ENCODE results near the gene PRR23E.

Gene PRR23E

DNA sequence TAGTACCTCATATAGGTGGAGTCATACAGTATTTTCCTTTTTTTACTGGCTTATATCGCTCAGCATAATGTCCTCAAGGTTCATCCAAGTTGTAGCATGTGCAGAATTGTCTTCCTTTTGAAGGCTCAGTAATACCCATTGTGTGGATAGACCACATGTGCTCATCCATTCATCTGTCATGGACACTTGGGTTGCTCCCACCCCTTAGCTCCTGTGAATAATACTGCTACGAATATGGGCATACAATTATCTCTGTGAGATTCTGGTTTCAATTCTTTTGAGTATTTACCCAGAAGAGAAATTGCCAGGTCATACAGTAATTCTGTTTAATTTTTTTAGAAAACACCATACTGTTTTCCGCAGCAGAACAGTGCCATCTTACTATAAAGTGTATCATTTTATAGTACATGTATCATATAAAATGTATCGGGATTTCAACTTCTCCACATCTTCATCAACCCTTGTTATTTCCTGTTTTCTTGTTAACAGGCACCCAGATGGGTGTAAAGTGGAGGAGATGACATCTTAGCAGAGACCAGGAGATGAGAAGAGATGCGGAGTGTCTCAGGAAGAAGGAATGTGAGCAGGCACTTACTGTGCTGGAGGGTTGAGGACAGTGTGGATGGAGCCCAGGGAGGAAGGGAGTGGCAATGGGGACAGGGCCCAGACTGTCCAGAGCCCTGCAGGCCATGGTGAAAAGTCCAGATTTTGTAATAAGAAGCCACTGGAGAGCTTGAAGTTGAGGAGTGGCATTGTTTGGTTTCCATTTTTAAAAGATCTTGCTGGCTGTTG is 27.0 kb upstream of the PRR23E start:
- Histone ChIP-seq H2BK12ac (ENCODE audit: low read length in 2 of 2) (no peak overlapping the region), H3K4me1 (ENCODE audit: control insufficient read depth, insufficient read depth, low read depth, low read length) (peaks cover 6% of the 10 kb centered on the region), H3K4me2 (ENCODE audit: low read length, poor library complexity, severe bottlenecking) (no peak overlapping the region), H2BK5ac (ENCODE audit: low read depth, low read length, poor library complexity, severe bottlenecking) (no peak overlapping the region), H3K18ac (ENCODE audit: low read depth in 1 of 2, low read length in 2 of 2) (no peak overlapping the region), H3K27me3 (ENCODE audit: control insufficient read depth in 1 of 2, insufficient read depth in 1 of 2, low read length in 2 of 2) (peaks cover 8 to 79% of the 10 kb centered on the region in 2 experiments), H3K9me3 (ENCODE audit: control insufficient read depth, low read length) (no peaks in the 10 kb centered on the region), H3K4me3 (ENCODE audit: insufficient read depth in 1 of 2, low read depth in 1 of 2, low read length in 2 of 2) (no peak overlapping the region), H2AFZ (ENCODE audit: low read depth, low read length) (no peak overlapping the region), H3K23ac (ENCODE audit: low read length in 2 of 2) (no peak overlapping the region), H3K27ac (ENCODE audit: low read length, poor library complexity, severe bottlenecking) (no peak overlapping the region), H3K36me3 (ENCODE audit: control insufficient read depth in 1 of 2, insufficient read depth in 2 of 2, low read depth in 1 of 2, low read length in 2 of 2) (no peaks in the 10 kb centered on the region), H3K4ac (ENCODE audit: low read depth in 1 of 2, low read length in 2 of 2) (no peak overlapping the region), H3K9ac (ENCODE audit: low read length) (no peak overlapping the region), H3K14ac (ENCODE audit: low read length in 2 of 2) (no peak overlapping the region), H2BK120ac (ENCODE audit: low read depth, low read length) (no peak overlapping the region), H3K79me1 (replicated peaks; ENCODE audit: low read length, poor library complexity, severe bottlenecking) (no peaks in the 10 kb centered on the region), H2BK15ac (ENCODE audit: low read depth, poor library complexity, severe bottlenecking) (no peak overlapping the region), H2AK5ac (ENCODE audit: low read length, severe bottlenecking) (no peak overlapping the region), H4K8ac (ENCODE audit: low read length) (no peak overlapping the region), H4K91ac (ENCODE audit: low read length) (no peak overlapping the region)
- DNase-seq: no peak
- WGBS: 76% methylated on average over 2 of the region's 5 CpGs

DNA sequence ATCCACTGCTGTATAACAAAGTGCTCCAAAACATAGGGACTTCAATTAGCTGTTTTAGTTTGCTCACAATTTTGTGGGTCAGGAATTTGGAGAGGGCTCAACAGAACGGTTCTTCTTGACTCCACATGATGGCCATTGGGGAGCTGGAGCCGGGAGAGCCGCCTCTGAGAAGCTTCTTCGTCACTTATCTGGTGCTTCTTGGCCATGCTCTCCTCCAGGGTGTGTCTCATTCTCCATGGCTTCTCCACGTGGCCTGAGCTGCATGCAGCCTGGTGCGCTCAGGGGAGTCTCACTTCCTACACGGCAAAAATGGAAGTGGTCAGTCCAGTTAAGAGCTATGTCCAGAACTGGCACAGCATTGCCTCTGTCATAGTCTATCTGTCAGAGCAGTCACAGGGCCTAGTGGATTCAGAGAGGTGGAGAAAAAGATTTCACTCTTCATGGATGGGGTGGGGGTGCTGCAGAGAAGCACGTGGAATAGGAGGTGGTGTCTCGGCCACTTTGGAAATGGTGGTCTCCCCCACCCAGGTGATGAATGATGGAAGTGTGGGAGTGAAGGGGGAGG is 26.3 kb upstream of the PRR23E start:
- Histone ChIP-seq H3K27ac (ENCODE audit: low read length, poor library complexity, severe bottlenecking) (no peak overlapping the region), H3K18ac (ENCODE audit: low read depth in 1 of 2, low read length in 2 of 2) (no peak overlapping the region), H4K91ac (ENCODE audit: low read length) (no peak overlapping the region), H3K4me2 (ENCODE audit: low read length, poor library complexity, severe bottlenecking) (no peak overlapping the region), H3K23ac (ENCODE audit: low read length in 2 of 2) (no peak overlapping the region), H3K14ac (ENCODE audit: low read length in 2 of 2) (no peak overlapping the region), H2BK12ac (ENCODE audit: low read length in 2 of 2) (no peak overlapping the region), H2BK5ac (ENCODE audit: low read depth, low read length, poor library complexity, severe bottlenecking) (no peak overlapping the region), H3K4me3 (ENCODE audit: insufficient read depth in 1 of 2, low read depth in 1 of 2, low read length in 2 of 2) (no peak overlapping the region), H2BK120ac (ENCODE audit: low read depth, low read length) (no peak overlapping the region), H3K4me1 (ENCODE audit: control insufficient read depth, insufficient read depth, low read depth, low read length) (peaks cover 9% of the 10 kb centered on the region), H3K4ac (ENCODE audit: low read depth in 1 of 2, low read length in 2 of 2) (no peak overlapping the region), H3K79me1 (replicated peaks; ENCODE audit: low read length, poor library complexity, severe bottlenecking) (no peaks in the 10 kb centered on the region), H3K9ac (ENCODE audit: low read length) (no peak overlapping the region), H3K9me3 (ENCODE audit: control insufficient read depth, low read length) (no peaks in the 10 kb centered on the region), H2BK15ac (ENCODE audit: low read depth, poor library complexity, severe bottlenecking) (no peak overlapping the region), H4K8ac (ENCODE audit: low read length) (no peak overlapping the region), H2AK5ac (ENCODE audit: low read length, severe bottlenecking) (no peak overlapping the region), H2AFZ (ENCODE audit: low read depth, low read length) (no peak overlapping the region), H3K27me3 (ENCODE audit: control insufficient read depth in 1 of 2, insufficient read depth in 1 of 2, low read length in 2 of 2) (peaks cover 10 to 78% of the 10 kb centered on the region in 2 experiments), H3K36me3 (ENCODE audit: control insufficient read depth in 1 of 2, insufficient read depth in 2 of 2, low read depth in 1 of 2, low read length in 2 of 2) (no peaks in the 10 kb centered on the region)
- WGBS: 75% methylated on average over 9 of the region's 9 CpGs
- DNase-seq: no peak

DNA sequence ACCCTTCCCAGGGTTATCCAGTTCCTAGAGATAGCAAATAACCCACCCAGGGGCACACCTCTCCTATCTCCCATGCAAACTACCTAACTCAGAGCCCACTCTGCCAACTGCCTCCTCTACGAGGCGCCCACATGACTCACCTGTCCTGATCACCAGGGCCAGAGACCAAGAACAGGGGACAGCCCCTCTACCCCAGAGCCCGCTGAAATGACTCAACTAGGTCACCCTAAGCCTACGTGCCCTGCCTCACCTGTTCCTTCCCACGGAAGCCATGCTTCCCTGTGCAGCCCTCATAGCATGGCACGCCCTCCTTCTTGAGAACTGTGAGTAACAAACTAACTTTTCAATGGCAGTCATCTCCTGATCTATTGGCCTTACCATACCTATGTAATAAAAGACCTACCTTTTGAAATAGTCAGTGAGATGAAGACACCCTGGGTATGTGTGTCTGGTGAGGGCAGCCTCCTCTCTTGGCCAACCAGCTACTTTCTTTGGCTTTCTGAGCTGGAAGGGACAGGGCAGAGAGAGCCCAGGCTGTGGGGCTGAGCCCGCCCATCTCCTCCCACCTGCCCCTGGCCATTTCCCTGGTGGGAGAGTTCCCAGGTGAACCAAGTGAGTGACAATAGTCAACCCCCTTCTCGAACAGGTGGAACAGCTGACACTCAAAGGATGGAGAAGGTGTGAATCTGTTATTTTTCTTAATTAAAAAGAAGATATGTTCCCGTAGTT is 25.5 kb upstream of the PRR23E start:
- DNase-seq: no peak
- no peak overlapping the region for H2AFZ ChIP-seq (ENCODE audit: low read depth, low read length)
- 84% methylated on average over 7 of the region's 9 CpGs for WGBS

GRCh38 chr3:127168271-127168670 is 24.7 kb upstream of the PRR23E start:
- Histone ChIP-seq H3K36me3 (ENCODE audit: control insufficient read depth in 1 of 2, insufficient read depth in 2 of 2, low read depth in 1 of 2, low read length in 2 of 2) (no peaks in the 10 kb centered on the region), H3K23ac (ENCODE audit: low read length in 2 of 2) (no peak overlapping the region), H3K9me3 (ENCODE audit: control insufficient read depth, low read length) (no peaks in the 10 kb centered on the region), H3K79me1 (replicated peaks; ENCODE audit: low read length, poor library complexity, severe bottlenecking) (no peaks in the 10 kb centered on the region), H2AK5ac (ENCODE audit: low read length, severe bottlenecking) (no peak overlapping the region), H3K9ac (ENCODE audit: low read length) (no peak overlapping the region), H3K4me1 (ENCODE audit: control insufficient read depth, insufficient read depth, low read depth, low read length) (peaks cover 19% of the 10 kb centered on the region), H3K4me3 (ENCODE audit: insufficient read depth in 1 of 2, low read depth in 1 of 2, low read length in 2 of 2) (no peak overlapping the region), H3K27me3 (ENCODE audit: control insufficient read depth in 1 of 2, insufficient read depth in 1 of 2, low read length in 2 of 2) (peaks cover 14 to 77% of the 10 kb centered on the region in 2 experiments), H2AFZ (ENCODE audit: low read depth, low read length) (no peak overlapping the region), H3K4ac (ENCODE audit: low read depth in 1 of 2, low read length in 2 of 2) (no peak overlapping the region), H3K18ac (ENCODE audit: low read depth in 1 of 2, low read length in 2 of 2) (no peak overlapping the region), H3K27ac (ENCODE audit: low read length, poor library complexity, severe bottlenecking) (no peak overlapping the region), H2BK12ac (ENCODE audit: low read length in 2 of 2) (no peak overlapping the region), H2BK120ac (ENCODE audit: low read depth, low read length) (no peak overlapping the region), H4K8ac (ENCODE audit: low read length) (no peak overlapping the region), H3K4me2 (ENCODE audit: low read length, poor library complexity, severe bottlenecking) (no peak overlapping the region), H4K91ac (ENCODE audit: low read length) (no peak overlapping the region), H2BK15ac (ENCODE audit: low read depth, poor library complexity, severe bottlenecking) (no peak overlapping the region), H3K14ac (ENCODE audit: low read length in 2 of 2) (no peak overlapping the region), H2BK5ac (ENCODE audit: low read depth, low read length, poor library complexity, severe bottlenecking) (no peak overlapping the region)
- WGBS: 78% methylated on average over 4 of the region's 6 CpGs
- DNase-seq: no peak

More for the DNA sequence above, 25.5 kb upstream of the PRR23E start:
- Histone ChIP-seq H4K8ac (ENCODE audit: low read length) (no peak overlapping the region), H3K79me1 (replicated peaks; ENCODE audit: low read length, poor library complexity, severe bottlenecking) (no peaks in the 10 kb centered on the region), H3K14ac (ENCODE audit: low read length in 2 of 2) (no peak overlapping the region), H3K27ac (ENCODE audit: low read length, poor library complexity, severe bottlenecking) (no peak overlapping the region), H3K4me2 (ENCODE audit: low read length, poor library complexity, severe bottlenecking) (no peak overlapping the region), H2AK5ac (ENCODE audit: low read length, severe bottlenecking) (no peak overlapping the region), H2BK120ac (ENCODE audit: low read depth, low read length) (no peak overlapping the region), H3K9ac (ENCODE audit: low read length) (no peak overlapping the region), H2BK15ac (ENCODE audit: low read depth, poor library complexity, severe bottlenecking) (no peak overlapping the region), H3K18ac (ENCODE audit: low read depth in 1 of 2, low read length in 2 of 2) (no peak overlapping the region), H3K36me3 (ENCODE audit: control insufficient read depth in 1 of 2, insufficient read depth in 2 of 2, low read depth in 1 of 2, low read length in 2 of 2) (no peaks in the 10 kb centered on the region), H2BK12ac (ENCODE audit: low read length in 2 of 2) (no peak overlapping the region), H3K9me3 (ENCODE audit: control insufficient read depth, low read length) (no peaks in the 10 kb centered on the region), H2BK5ac (ENCODE audit: low read depth, low read length, poor library complexity, severe bottlenecking) (no peak overlapping the region), H3K4ac (ENCODE audit: low read depth in 1 of 2, low read length in 2 of 2) (no peak overlapping the region), H3K4me3 (ENCODE audit: insufficient read depth in 1 of 2, low read depth in 1 of 2, low read length in 2 of 2) (no peak overlapping the region), H3K4me1 (ENCODE audit: control insufficient read depth, insufficient read depth, low read depth, low read length) (peaks cover 12% of the 10 kb centered on the region), H4K91ac (ENCODE audit: low read length) (no peak overlapping the region), H3K27me3 (ENCODE audit: control insufficient read depth in 1 of 2, insufficient read depth in 1 of 2, low read length in 2 of 2) (peaks cover 14 to 81% of the 10 kb centered on the region in 2 experiments), H3K23ac (ENCODE audit: low read length in 2 of 2) (no peak overlapping the region)

All from mesenchymal stem cell (in vitro differentiated cells and primary cell).